ENCODE results near the gene PTGDR. TPM values are rescaled to one million over a fixed set of nuclear protein-coding genes. Genes with fewer than 3 reads are reported as not detected.
A peak's percentile ranks its signal among the peaks of the same experiment; 100 is the strongest.

Gene PTGDR
- total and polyA plus RNA-seq, 3 donors from 2014 or later = 0.16 to 1.3 (median 0.54) TPM

- no peaks in the 10 kb centered on the region for H3K4me1 ChIP-seq
- no peaks in the 10 kb centered on the region for H3K9me3 ChIP-seq
- H3K27me3 ChIP-seq = no peaks in the 10 kb centered on the region
- WGBS, 2 donors = 88 to 93% methylated on average over 1 of the region's 1 CpG
- no peak for DNase-seq
- H3K36me3 ChIP-seq (ENCODE audit: low read depth, missing control alignments) = no peaks in the 10 kb centered on the region
- no peak for TF ChIP-seq CTCF (IDR thresholded peaks at IDR 0.05)
- TF ChIP-seq POLR2A (IDR thresholded peaks at IDR 0.05) = no peak
- no peak overlapping the region for H3K4me3 ChIP-seq
- intact Hi-C loops (cut with DNase I; ENCODE audit: low total_unique reads) = no loop called here
- no peak overlapping the region for H3K27ac ChIP-seq
Measured at GRCh38 chr14:52262600-52262999, 4.9 kb upstream of the PTGDR start.

- Histone ChIP-seq H3K4me3 (no peak overlapping the region), H3K36me3 (ENCODE audit: low read depth, missing control alignments) (no peaks in the 10 kb centered on the region), H3K27me3 (no peaks in the 10 kb centered on the region), H3K4me1 (no peaks in the 10 kb centered on the region), H3K27ac (no peak overlapping the region), H3K9me3 (no peaks in the 10 kb centered on the region)
- DNase-seq = no peak
- no peak for TF ChIP-seq CTCF (IDR thresholded peaks at IDR 0.05)
- no peak for TF ChIP-seq POLR2A (IDR thresholded peaks at IDR 0.05)
- intact Hi-C loops (cut with DNase I; ENCODE audit: low total_unique reads) = no loop called here
Measured at GRCh38 chr14:52263190-52263589, 4.3 kb upstream of the PTGDR start.

GRCh38 chr14:52265253-52265652 is 2.2 kb upstream of the PTGDR start:
- intact Hi-C loops (cut with DNase I; ENCODE audit: low total_unique reads) = no loop called here
- TF ChIP-seq POLR2A (IDR thresholded peaks at IDR 0.05) = no peak
- no peak for TF ChIP-seq CTCF (IDR thresholded peaks at IDR 0.05)
- Histone ChIP-seq H3K9me3 (no peaks in the 10 kb centered on the region), H3K27me3 (no peaks in the 10 kb centered on the region), H3K4me1 (peaks cover 6% of the 10 kb centered on the region), H3K4me3 (no peak overlapping the region), H3K36me3 (ENCODE audit: low read depth, missing control alignments) (no peaks in the 10 kb centered on the region), H3K27ac (no peak overlapping the region)
- DNase-seq = no peak
- WGBS, 2 donors = 61 to 73% methylated on average over 5 of the region's 5 CpGs

GRCh38 chr14:52266179-52266578 is 1.3 kb upstream of the PTGDR start:
- TF ChIP-seq CTCF (IDR thresholded peaks at IDR 0.05) (no peak), POLR2A (IDR thresholded peaks at IDR 0.05) (no peak)
- intact Hi-C loops (cut with DNase I; ENCODE audit: low total_unique reads) = no loop called here
- peak; percentile 21 for DNase-seq
- H3K9me3 ChIP-seq = no peaks in the 10 kb centered on the region
- no peaks in the 10 kb centered on the region for H3K27me3 ChIP-seq
- no peaks in the 10 kb centered on the region for H3K36me3 ChIP-seq (ENCODE audit: low read depth, missing control alignments)
- H3K4me1 ChIP-seq = peaks cover 6% of the 10 kb centered on the region
- H3K4me3 ChIP-seq = no peak overlapping the region
- WGBS, 2 donors = 57 to 66% methylated on average over 3 of the region's 3 CpGs
- H3K27ac ChIP-seq = no peak overlapping the region

- WGBS, 2 donors = 43 to 57% methylated on average over 5 of the region's 5 CpGs
- Histone ChIP-seq H3K4me3 (no peak overlapping the region), H3K27ac (no peak overlapping the region), H3K9me3 (no peaks in the 10 kb centered on the region), H3K36me3 (ENCODE audit: low read depth, missing control alignments) (no peaks in the 10 kb centered on the region), H3K27me3 (no peaks in the 10 kb centered on the region), H3K4me1 (peaks cover 6% of the 10 kb centered on the region)
- DNase-seq = no peak
- TF ChIP-seq POLR2A (IDR thresholded peaks at IDR 0.05) (no peak), CTCF (IDR thresholded peaks at IDR 0.05) (no peak)
- intact Hi-C loops (cut with DNase I; ENCODE audit: low total_unique reads) = no loop called here
Measured at GRCh38 chr14:52266782-52267181, 716 bp upstream of the PTGDR start.
